Diencephalon (tissue), 1 donor: Measurements from ENCODE around the gene CXCL10. TPM values are rescaled to one million over a fixed set of nuclear protein-coding genes. Genes with fewer than 3 reads are reported as not detected.

Experiments
- total RNA-seq: library from RNA; depleted of rRNA; stranded (reverse); fragments of >200 nt; gene quantifications from one replicate; pipeline ENCODE4 v1.2.3, GENCODE V29; 2014

Gene CXCL10
- 0.46 TPM for total RNA-seq

GRCh38 chr4:76023389-76023788 lies at the start of gene CXCL10:
TSS of gene CXCL10 (minus strand) at chr4:76023497. CDS start at chr4:76023431, 66 bp downstream.

GRCh38 chr4:76035799-76036380 lies 12.6 kb upstream of the CXCL10 start, which contains the start of gene CXCL11:
TSS of gene CXCL11 (minus strand) at chr4:76036070. CDS start at chr4:76035987, 83 bp downstream.

GRCh38 chr4:76007089-76007862 lies 16.0 kb downstream of the CXCL10 start, which contains the start of gene CXCL9:
TSS of gene CXCL9 (minus strand) at chr4:76007509. CDS start at chr4:76007449, 60 bp downstream.

Other genes with a start within 250 kb of the CXCL10 start
- gene PPEF2, start 121.0 kb downstream of the CXCL10 start, total RNA-seq, result not detected
- gene NAAA, start 82.5 kb downstream of the CXCL10 start, total RNA-seq, result 16.6 TPM
- 39.4 TPM for gene SDAD1, start 32.6 kb downstream of the CXCL10 start, total RNA-seq
- gene CXCL9, start 16.0 kb downstream of the CXCL10 start, total RNA-seq, result not detected
- gene CXCL11, start 12.6 kb upstream of the CXCL10 start, total RNA-seq, result not detected
- gene ART3, start 51.2 kb upstream of the CXCL10 start, total RNA-seq, result 5.1 TPM
- 84.4 TPM for gene NUP54, start 124.9 kb upstream of the CXCL10 start, total RNA-seq
- gene SCARB2, start 190.3 kb upstream of the CXCL10 start, total RNA-seq, result 231 TPM
- 17.5 TPM for gene FAM47E, start 228.2 kb upstream of the CXCL10 start, total RNA-seq